Measurements from ENCODE around the gene RNU6-8.

Gene RNU6-8

DNA sequence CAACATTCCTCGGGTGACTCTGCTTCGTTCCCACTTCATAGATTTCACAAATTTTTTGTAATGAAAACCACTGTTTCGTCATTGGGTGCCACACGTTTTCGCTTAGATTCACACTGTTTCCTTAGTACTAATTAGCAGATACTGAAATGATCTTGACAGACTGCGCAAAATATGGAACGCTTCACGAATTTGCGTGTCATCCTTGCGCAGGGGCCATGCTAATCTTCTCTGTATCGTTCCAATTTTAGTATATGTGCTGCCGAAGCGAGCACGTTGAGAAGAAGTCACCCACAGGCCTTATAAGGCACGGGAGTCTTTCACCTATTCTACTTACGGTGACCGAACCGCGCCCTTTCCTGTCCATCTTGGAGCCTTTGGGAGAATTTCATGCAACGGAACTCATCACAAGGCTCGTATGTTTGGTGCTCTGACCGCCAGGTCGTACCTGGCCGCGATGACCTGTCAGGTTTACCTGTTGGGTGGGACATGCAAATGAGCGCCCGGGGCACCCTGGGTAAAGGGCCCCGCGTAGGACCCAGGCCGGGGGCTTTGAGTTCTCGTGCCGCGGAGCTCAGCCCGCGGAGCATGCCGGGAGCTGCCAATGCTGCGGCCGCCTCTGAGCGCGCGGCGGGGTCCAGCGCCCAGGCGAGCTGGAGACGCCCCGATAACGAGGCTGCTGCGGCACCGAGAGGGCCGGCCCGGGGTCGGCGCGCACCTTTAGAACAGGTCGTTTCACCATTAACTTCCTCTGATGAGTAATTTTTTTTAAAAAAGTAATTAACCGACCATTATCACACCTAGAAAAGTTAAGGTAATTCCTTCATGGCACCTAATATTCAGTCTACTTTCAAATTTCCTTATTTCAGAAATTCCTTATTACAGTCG, at the start of gene RNU6-8:
Gene RNU6-8, minus strand, starts transcription at position 272 of the 885 bp plus-strand sequence.
- DNase-seq, result peak; percentile 98

DNA sequence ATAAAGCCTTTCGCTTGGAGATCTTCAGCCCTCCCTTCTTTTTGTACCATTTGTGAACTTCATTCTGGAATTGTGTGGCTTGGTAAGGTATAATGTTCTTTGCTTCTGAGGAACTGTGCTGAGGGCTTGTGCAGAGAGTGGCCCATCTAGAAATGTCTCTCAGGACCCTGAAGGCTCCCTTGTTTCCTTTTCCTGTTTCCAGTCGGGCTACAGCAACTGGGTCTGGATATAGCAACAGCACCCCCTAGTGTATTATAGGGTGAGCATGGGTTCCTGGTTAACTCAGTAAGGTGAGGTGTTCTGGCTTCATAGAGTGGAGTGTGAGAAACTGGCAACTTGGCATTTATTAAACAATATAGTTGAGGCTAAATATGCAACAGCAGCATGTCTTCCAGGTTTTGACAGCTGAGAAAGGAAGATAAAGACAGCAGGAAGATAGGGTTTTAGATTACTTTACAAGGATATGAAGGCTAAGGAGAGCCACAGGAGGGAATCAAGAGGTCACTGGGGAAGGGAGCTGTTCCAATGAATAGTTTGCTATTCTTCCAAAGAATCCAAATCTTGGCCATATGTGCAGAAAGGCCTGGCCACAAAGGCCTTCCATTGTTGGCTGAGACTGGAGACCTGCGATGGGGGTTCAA, 49.1 kb upstream of the RNU6-8 start:
- peak; percentile 86 for DNase-seq

DNA sequence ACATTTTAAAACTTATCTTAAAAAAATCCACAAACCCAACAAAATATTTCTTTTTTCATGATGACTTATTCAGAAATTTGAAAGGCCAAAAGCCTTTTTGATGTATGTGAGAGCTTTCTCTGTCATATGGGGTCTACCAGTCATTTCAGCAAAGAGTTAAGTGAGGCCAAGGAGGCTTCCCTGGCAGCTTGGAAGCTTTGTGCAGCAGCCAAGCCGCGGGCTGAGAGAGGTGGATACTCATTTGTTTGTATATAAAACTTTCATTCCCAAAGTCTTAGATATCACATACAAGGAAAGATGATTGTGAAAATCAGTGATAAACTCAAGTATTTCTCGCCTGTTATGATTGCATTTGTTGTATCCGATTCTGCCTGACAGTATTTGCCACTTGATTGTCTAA, 48.5 kb upstream of the RNU6-8 start:
- DNase-seq, result no peak

DNA sequence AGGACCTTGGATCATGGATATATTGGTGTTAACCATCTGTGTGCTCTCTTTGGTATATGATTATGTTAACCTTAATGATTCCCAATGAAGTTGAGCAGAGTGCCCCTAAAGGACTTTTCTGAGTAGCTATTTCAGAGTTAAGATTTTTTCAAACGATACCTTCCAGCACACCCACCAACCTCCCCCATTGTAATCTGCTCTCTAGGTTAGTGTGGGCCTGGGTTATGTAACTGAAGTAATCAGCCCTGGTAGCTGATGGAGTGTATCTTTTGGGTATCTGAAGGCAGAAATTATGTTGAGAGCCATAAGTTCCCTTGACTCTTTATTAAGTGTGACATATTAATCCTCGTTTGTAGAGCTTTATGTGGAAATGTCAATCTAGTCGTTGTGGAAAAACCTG, 47.6 kb upstream of the RNU6-8 start:
- no peak for DNase-seq

GRCh38 chr14:32249780-32250179, 46.7 kb upstream of the RNU6-8 start:
- DNase-seq, result no peak

- no peak for DNase-seq
These were observed 46.3 kb upstream of the RNU6-8 start for GRCh38 chr14:32249371-32249770.

GRCh38 chr14:32246751-32247150, 43.7 kb upstream of the RNU6-8 start:
- DNase-seq, result no peak

- DNase-seq, result peak; percentile 37
These were observed 41.3 kb upstream of the RNU6-8 start for GRCh38 chr14:32244404-32244803.

GRCh38 chr14:32233260-32233659, 30.2 kb upstream of the RNU6-8 start:
- DNase-seq, result no peak

DNA sequence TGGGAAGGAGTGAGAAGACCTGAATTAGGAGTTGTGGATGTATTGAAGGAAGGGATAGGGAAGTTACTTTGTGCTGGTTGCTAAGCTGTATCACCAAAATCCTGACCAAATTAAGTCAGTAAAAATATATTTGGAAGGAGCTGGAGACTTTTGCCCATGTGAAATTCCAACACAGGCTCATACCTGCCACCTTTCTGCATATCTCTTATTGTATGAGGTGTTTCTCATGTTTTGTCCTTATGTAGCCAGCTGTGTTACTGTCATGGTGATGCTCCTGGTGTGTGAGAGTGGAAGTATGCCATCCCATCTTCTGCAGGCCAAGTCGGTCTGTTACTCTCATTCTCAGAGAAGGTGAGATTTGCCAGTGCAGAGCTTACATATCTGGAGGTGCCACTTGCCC, 29.4 kb upstream of the RNU6-8 start:
- no peak for DNase-seq

DNA sequence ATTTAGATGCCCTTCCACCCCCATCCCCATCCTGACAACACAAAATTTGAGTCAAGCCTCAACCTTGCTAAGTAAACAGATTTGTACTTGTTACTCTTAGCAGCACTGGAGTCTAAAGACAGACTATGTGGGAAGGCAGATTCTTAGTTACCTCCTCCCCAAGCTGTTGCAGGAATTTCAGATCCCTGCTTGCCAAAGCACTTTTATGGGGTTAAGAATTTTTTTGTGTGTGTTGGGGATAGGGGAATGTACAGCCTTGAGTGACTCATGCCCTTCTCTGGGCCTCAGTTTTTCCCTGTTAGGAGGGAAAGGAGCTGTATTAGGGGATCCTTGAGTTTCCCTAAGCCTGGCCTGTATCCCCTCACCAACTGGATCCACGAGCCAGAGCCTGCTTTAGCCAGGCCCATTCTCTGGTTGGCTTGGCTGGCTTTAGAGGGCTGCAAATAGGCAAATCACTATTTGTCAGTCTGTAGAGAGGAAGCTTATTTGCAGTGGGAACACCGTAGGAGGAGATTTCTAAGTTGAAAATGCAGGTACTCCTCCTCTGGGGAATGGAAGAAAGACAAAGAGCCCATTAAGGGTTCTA, 27.7 kb upstream of the RNU6-8 start:
- DNase-seq, result no peak

DNA sequence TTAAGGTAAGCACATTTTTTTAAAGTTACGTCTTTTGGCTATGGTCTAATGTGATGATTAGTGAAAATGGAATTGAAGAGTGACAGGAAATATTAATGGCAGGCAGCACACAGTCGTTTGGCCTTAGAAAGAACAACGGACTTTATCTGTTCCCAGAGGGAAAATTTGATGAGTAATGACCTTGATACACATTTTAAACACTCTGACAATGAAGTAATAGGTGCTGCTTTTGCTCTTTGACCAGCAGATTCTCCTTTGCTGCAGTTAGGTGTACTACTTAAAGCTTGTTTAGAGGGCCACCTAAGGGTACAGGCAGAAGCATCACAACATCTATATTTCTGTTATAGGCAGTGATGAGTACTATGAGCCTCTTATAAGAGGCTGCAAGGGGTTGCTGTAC, 27.1 kb upstream of the RNU6-8 start:
- no peak for DNase-seq

- no peak for DNase-seq
These were observed 23.0 kb upstream of the RNU6-8 start for GRCh38 chr14:32226056-32226455.

DNA sequence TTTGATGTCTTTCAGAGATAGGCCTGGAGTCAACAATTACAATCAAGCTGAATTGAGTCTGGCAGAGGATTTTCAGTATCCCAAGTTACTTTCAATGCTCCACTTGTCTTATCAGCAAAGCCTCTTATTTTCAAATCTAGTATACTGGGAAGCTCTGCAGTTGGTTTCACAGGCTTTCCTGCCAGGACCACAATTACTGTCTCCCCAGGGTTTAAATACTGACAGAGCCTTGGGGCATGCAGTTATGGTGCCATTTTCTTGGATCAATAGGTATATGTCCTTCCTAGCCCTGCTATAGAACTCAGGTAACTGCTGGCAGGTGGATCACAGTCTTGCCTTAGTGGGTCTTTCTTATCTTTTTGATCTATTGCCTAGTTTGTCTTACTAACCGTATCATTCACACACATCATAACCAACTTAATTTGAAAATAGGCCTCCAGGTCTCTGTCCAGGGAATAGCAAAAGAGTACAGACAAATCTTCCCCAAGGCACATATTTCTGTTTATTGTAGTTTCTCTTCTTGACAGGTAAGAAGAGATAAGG, 22.4 kb upstream of the RNU6-8 start:
- peak; percentile 72 for DNase-seq

DNA sequence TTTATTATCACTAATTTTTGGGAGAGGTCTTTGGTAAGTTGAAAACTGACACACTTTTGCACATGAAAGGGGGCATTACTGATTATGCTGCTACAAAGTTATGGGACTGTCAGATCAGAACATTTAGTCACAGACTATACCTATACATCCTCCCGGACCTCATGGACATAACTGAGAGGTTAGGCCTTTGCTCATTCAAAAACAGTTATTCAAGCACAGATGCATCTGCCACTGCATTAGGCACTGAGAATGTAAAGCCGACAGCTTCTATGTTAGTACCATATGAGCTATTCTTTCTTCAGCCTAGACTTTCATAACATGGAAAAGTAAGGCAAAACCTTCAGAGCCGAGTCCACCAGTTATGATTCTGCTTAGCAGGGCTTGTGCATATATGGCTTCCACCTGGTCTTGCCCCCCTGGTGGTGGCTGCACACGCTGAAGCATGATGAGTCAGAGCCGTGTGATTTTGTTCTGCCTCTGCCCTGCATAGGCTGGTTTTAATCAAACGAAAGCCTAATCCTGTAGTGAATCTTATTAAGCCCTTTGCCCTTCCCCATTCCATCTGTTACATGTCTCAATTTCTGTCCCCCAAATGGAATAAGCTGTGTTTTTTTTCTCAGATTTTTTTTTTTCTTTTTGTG, 21.8 kb upstream of the RNU6-8 start:
- DNase-seq, result peak; percentile 91

GRCh38 chr14:32217301-32217700, 14.2 kb upstream of the RNU6-8 start:
- DNase-seq, result peak; percentile 90

DNA sequence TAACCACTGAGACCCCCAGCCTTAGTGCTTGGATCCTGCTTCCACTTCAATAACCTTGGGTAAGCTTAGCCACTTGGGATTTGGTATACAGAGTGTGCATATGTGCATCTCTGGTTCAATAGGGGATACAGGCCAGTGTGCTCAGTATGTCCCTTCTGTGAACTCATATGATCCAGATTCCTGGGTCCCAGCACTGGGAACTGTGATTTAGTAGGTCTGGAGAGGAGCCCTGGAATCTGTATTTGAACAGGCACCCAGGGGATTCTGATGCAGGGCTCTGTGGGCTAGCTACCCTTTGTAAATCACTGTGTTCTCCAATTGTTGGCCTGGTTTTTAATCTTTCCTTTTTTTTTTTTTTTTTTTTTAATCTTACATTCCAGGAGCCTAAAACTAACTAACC, 9.8 kb upstream of the RNU6-8 start:
- DNase-seq, result no peak

GRCh38 chr14:32211068-32211404, 8.0 kb upstream of the RNU6-8 start:
- DNase-seq, result peak; percentile 17

- no peak for DNase-seq
These were observed 6.4 kb upstream of the RNU6-8 start for GRCh38 chr14:32209471-32209870.

DNA sequence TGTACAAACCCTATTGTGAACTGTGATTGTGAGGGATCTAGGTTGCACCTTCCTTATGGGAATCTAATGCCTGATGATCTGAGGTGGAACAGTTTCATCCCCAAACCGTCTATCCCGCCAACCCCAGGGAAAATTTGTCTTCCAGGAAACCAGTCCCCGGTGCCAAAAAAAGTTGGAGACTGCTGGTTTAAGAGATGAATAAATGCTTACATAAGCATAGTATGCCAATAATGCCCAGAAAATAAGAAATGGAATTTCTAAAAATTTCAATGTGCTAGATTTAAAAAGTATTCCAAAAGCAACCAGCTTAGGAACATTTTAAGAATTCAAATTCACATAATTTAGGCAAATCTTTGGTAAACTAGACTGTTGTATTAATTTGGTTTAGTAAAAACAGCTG, 5.4 kb upstream of the RNU6-8 start:
- no peak for DNase-seq

DNA sequence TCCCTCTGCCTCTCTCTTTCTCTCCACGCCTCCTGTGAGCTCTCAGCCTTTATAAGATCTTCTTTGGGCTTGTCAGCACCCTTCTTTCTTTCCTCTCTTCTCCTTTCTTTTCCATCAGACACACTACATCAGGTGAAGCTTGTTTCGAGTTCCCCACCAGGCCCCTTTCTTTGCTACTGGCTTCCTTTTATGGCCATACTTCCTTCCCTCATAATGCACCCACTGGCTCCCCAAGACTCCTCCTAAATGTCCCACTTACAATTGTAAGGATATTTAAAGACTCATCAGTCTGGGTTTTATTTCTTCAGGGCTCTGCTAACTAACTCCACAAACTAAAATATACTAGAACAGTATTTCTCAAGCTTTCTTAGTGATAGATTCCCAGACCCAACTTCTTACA, 3.5 kb upstream of the RNU6-8 start:
- DNase-seq, result no peak

DNA sequence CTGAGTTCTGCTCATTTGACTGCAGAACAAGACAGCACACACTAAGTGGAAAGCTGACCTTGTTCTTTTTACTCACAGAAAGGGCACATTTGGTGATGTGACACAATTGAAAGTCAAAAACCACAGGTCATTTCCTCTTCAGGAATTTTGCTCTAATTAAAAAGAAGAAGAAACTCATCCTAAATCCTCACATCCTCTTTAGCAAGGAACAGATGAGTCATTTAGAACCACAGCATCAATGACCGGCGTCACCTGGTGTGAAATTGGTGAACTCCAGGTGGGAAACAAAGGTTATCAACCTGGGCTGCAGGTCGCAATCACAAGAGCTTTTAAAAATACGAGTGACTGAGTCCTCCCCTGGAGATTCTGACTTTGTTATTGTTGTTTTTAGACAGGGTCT, 2.9 kb upstream of the RNU6-8 start:
- DNase-seq, result no peak

- no peak for DNase-seq
These were observed 2.5 kb upstream of the RNU6-8 start for GRCh38 chr14:32205554-32205953.
